ENCODE data around the gene CHRNA1.

- TF ChIP-seq, protein P1, sequence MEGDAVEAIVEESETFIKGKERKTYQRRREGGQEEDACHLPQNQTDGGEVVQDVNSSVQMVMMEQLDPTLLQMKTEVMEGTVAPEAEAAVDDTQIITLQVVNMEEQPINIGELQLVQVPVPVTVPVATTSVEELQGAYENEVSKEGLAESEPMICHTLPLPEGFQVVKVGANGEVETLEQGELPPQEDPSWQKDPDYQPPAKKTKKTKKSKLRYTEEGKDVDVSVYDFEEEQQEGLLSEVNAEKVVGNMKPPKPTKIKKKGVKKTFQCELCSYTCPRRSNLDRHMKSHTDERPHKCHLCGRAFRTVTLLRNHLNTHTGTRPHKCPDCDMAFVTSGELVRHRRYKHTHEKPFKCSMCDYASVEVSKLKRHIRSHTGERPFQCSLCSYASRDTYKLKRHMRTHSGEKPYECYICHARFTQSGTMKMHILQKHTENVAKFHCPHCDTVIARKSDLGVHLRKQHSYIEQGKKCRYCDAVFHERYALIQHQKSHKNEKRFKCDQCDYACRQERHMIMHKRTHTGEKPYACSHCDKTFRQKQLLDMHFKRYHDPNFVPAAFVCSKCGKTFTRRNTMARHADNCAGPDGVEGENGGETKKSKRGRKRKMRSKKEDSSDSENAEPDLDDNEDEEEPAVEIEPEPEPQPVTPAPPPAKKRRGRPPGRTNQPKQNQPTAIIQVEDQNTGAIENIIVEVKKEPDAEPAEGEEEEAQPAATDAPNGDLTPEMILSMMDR (IDR thresholded peaks at IDR 0.05; ENCODE audit: insufficient read depth, low read length, poor library complexity, severe bottlenecking) = no peak
- TF ChIP-seq EZH2phosphoT487 (conservative IDR thresholded peaks at IDR 0.05; ENCODE audit: low read length) = no peak
Observed at GRCh38 chr2:174772472-174772801, 8.2 kb upstream of the CHRNA1 start.

Data from SU-DHL-6 (cell line).